Mesenchymal stem cell (in vitro differentiated cells and primary cell): Measurements from ENCODE around the gene INSIG1.

Source experiments
- DNase-seq: peaks from one replicate; pipeline ENCODE4 v3.0.0-alpha.2; 2013
- H2AFZ ChIP-seq: one replicate; pipeline ENCODE4 v1.6.1; 2013; ENCODE audit warnings: low read depth, mild to moderate bottlenecking, control low read depth, inconsistent platforms, low read length, moderate library complexity
- H2AK5ac ChIP-seq: 2 replicates; pipeline ENCODE4 v1.6.1; 2013; ENCODE audit warnings: low read length, moderate library complexity, mild to moderate bottlenecking, inconsistent platforms; ENCODE audit not compliant: severe bottlenecking
- H2BK120ac ChIP-seq: one replicate; pipeline ENCODE4 v1.6.1; 2013; ENCODE audit warnings: low read depth, mild to moderate bottlenecking, inconsistent platforms, low read length, moderate library complexity
- H2BK12ac ChIP-seq, 2 experiments: one replicate each; pipeline ENCODE4 v1.6.1; 2013; ENCODE audit warnings: inconsistent platforms in 2 of 2, low read length in 2 of 2, mild to moderate bottlenecking in 2 of 2, moderate library complexity in 2 of 2, control low read depth in 1 of 2
- H2BK15ac ChIP-seq: one replicate; pipeline ENCODE4 v1.6.1; 2013; ENCODE audit warnings: mild to moderate bottlenecking, low read depth, inconsistent platforms; ENCODE audit not compliant: poor library complexity, severe bottlenecking
- H2BK5ac ChIP-seq: 2 replicates; pipeline ENCODE4 v1.6.1; 2013; ENCODE audit warnings: low read depth, mild to moderate bottlenecking, low read length, control low read depth, inconsistent platforms; ENCODE audit not compliant: poor library complexity, severe bottlenecking
- H3K14ac ChIP-seq, 2 experiments: one replicate each; pipeline ENCODE4 v1.6.1; 2013; ENCODE audit warnings: inconsistent platforms in 2 of 2, low read length in 2 of 2, control low read depth in 1 of 2, mild to moderate bottlenecking in 1 of 2, moderate library complexity in 1 of 2
- H3K18ac ChIP-seq, 2 experiments: one replicate each; pipeline ENCODE4 v1.6.1; 2013; ENCODE audit warnings: inconsistent platforms in 2 of 2, low read length in 2 of 2, control low read depth in 1 of 2, low read depth in 1 of 2, mild to moderate bottlenecking in 1 of 2
- H3K23ac ChIP-seq, 2 experiments: one replicate each; pipeline ENCODE4 v1.6.1; 2013; ENCODE audit warnings: inconsistent platforms in 2 of 2, low read length in 2 of 2, mild to moderate bottlenecking in 2 of 2, moderate library complexity in 2 of 2, control low read depth in 1 of 2
- H3K27ac ChIP-seq: 2 replicates; pipeline ENCODE4 v1.5.1; 2013; ENCODE audit warnings: mild to moderate bottlenecking, moderate library complexity, low read length, control low read depth, inconsistent platforms; ENCODE audit not compliant: poor library complexity, severe bottlenecking
- H3K27me3 ChIP-seq, 2 experiments: 2 replicates each; pipeline versions ENCODE4 v1.6.1 to v1.7.0; 2013; ENCODE audit warnings: low read length in 2 of 2, mild to moderate bottlenecking in 2 of 2, moderate library complexity in 2 of 2, control low read depth in 1 of 2, inconsistent platforms in 1 of 2; ENCODE audit not compliant: control insufficient read depth in 1 of 2, insufficient read depth in 1 of 2
- H3K36me3 ChIP-seq, 2 experiments: 2 replicates each; pipeline versions ENCODE4 v1.6.1 to v1.7.0; 2013; ENCODE audit warnings: low read length in 2 of 2, control low read depth in 1 of 2, inconsistent platforms in 1 of 2, low read depth in 1 of 2, mild to moderate bottlenecking in 1 of 2; ENCODE audit not compliant: insufficient read depth in 2 of 2, control insufficient read depth in 1 of 2
- H3K4ac ChIP-seq, 2 experiments: one replicate each; pipeline ENCODE4 v1.6.1; 2013; ENCODE audit warnings: inconsistent platforms in 2 of 2, low read length in 2 of 2, mild to moderate bottlenecking in 2 of 2, moderate library complexity in 2 of 2, control low read depth in 1 of 2, low read depth in 1 of 2
- H3K4me1 ChIP-seq: 2 replicates; pipeline ENCODE4 v1.6.1; 2013; ENCODE audit warnings: low read depth, low read length, control low read depth; ENCODE audit not compliant: control insufficient read depth, insufficient read depth
- H3K4me2 ChIP-seq: 2 replicates; pipeline ENCODE4 v1.6.1; 2013; ENCODE audit warnings: low read length, mild to moderate bottlenecking, inconsistent platforms; ENCODE audit not compliant: poor library complexity, severe bottlenecking
- H3K4me3 ChIP-seq, 2 experiments: 2 replicates each; pipeline versions ENCODE4 v1.5.1 to v1.7.0; 2013; ENCODE audit warnings: low read length in 2 of 2, mild to moderate bottlenecking in 2 of 2, control low read depth in 1 of 2, low read depth in 1 of 2; ENCODE audit not compliant: insufficient read depth in 1 of 2
- H3K79me1 ChIP-seq: replicated peaks from 2 replicates; pipeline ENCODE4 v1.6.1; 2013; ENCODE audit warnings: mild to moderate bottlenecking, control low read depth, low read length, inconsistent platforms; ENCODE audit not compliant: poor library complexity, severe bottlenecking
- H3K9ac ChIP-seq: 2 replicates; pipeline ENCODE4 v1.7.0; 2013; ENCODE audit warnings: mild to moderate bottlenecking, low read length, moderate library complexity
- H3K9me3 ChIP-seq: 2 replicates; pipeline ENCODE4 v1.7.0; 2013; ENCODE audit warnings: mild to moderate bottlenecking, low read length; ENCODE audit not compliant: control insufficient read depth
- H4K8ac ChIP-seq: one replicate; pipeline ENCODE4 v1.6.1; 2013; ENCODE audit warnings: inconsistent platforms, mild to moderate bottlenecking, low read length, moderate library complexity
- H4K91ac ChIP-seq: one replicate; pipeline ENCODE4 v1.6.1; 2013; ENCODE audit warnings: mild to moderate bottlenecking, low read length, inconsistent platforms
- WGBS: methylation state at CpG from one replicate; pipeline ENCODE4 v1.1.7; 2013; ENCODE audit warnings: mixed read lengths; 5-methylcytosine and 5-hydroxymethylcytosine counted together

INSIG1 gene

DNA sequence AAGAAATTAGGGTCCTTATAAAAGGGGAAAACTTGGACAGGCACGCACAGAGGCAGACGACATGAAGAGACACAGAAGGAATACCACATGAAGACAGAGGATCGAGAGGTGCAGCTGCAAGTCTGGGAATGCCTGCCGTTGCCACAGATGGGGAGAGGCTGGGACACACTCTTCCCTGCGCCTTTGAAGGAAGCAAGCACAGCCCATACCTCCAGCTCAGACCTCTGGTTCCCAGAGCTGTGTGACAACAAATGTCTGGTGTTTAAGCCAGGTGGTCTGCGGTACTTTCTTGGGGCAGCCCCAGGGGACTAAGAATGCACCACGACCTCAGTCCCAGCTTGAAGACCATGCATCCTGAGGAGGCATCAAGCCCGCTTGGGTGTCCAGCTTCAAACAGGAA, 18.3 kb downstream of the INSIG1 start:
- H3K4me3 ChIP-seq = no peak overlapping the region
- H3K27me3 ChIP-seq = no peaks in the 10 kb centered on the region
- H4K91ac ChIP-seq = no peak overlapping the region
- no peak overlapping the region for H3K4ac ChIP-seq
- H2BK120ac ChIP-seq = no peak overlapping the region
- no peaks in the 10 kb centered on the region for H3K79me1 ChIP-seq
- no peak overlapping the region for H3K23ac ChIP-seq
- no peak overlapping the region for H2BK5ac ChIP-seq
- WGBS = 89% methylated on average over 8 of the region's 8 CpGs
- no peak overlapping the region for H4K8ac ChIP-seq
- H2BK15ac ChIP-seq = no peak overlapping the region
- no peak for DNase-seq
- H3K4me1 ChIP-seq = no peaks in the 10 kb centered on the region
- H3K9ac ChIP-seq = no peak overlapping the region
- H2AK5ac ChIP-seq = no peak overlapping the region
- H3K14ac ChIP-seq = no peak overlapping the region
- H3K27ac ChIP-seq = no peak overlapping the region
- no peaks in the 10 kb centered on the region for H3K9me3 ChIP-seq
- no peak overlapping the region for H2BK12ac ChIP-seq
- peaks cover 0 to 5% of the 10 kb centered on the region in 2 experiments for H3K36me3 ChIP-seq
- H3K4me2 ChIP-seq = no peak overlapping the region
- H3K18ac ChIP-seq = no peak overlapping the region
- H2AFZ ChIP-seq = no peak overlapping the region

DNA sequence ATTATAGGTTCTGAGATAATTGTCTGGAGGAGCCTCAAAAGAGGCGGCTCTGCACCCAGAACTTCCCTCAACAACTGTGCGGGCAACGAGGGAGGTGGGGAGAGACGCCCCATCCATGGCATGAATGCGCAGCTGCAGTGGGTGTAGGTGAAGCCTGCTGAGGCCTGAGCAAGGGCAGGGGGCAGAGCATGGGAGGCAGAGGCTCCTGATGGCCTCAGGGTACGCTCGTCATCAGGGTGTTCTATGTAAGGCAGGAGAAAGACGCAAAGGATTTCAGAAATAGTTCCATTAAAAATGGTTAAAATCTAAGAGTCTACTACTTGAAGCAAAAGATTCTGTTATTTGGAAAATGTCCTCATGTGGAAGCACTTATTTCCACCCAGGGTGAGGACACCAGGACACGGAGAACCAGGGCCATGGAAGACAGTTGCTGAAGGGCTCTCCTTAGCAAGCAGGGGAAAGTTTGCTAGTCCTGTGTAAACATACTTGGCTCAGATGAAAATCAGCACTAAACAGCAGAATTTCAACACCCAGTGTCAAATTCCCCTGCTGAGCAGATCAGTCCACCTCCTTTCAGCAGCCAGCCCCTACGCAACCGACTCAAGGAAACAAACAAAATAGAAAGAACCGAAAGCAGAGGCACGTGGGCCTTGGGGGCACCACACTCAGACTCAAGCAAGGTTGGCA, 18.9 kb downstream of the INSIG1 start:
- Histone ChIP-seq H2BK120ac (no peak overlapping the region), H3K4ac (no peak overlapping the region), H2AFZ (no peak overlapping the region), H2BK12ac (no peak overlapping the region), H3K18ac (no peak overlapping the region), H3K27me3 (no peaks in the 10 kb centered on the region), H4K8ac (no peak overlapping the region), H2AK5ac (no peak overlapping the region), H3K4me2 (no peak overlapping the region), H3K4me3 (no peak overlapping the region), H3K79me1 (no peaks in the 10 kb centered on the region), H3K23ac (no peak overlapping the region), H2BK5ac (no peak overlapping the region), H3K36me3 (peaks cover 0 to under 1% of the 10 kb centered on the region in 2 experiments), H3K9me3 (no peaks in the 10 kb centered on the region), H3K4me1 (no peaks in the 10 kb centered on the region), H3K27ac (no peak overlapping the region), H3K9ac (no peak overlapping the region), H4K91ac (no peak overlapping the region), H2BK15ac (no peak overlapping the region), H3K14ac (no peak overlapping the region)
- WGBS = 84% methylated on average over 12 of the region's 13 CpGs
- DNase-seq = no peak

DNA sequence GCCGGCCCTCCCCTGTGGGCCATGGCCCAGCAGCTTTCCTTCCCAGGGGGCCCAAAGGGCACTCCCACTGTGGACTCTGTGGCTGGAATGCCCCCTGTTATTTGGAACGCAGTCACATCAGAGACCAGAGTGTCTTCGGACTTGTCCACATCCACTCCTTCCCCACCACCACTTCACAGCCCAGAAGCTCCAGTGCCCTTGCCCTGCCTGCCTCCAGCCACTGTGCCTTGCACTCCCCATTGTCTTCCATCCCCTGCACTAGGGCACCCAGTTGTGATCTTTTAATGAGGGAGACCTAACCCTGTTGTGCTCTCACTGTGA, 19.4 kb downstream of the INSIG1 start:
- Histone ChIP-seq H4K91ac (no peak overlapping the region), H2BK120ac (no peak overlapping the region), H3K23ac (no peak overlapping the region), H3K4ac (no peak overlapping the region), H3K14ac (no peak overlapping the region), H2AK5ac (no peak overlapping the region), H3K27ac (no peak overlapping the region), H3K4me3 (no peak overlapping the region), H3K79me1 (no peaks in the 10 kb centered on the region), H3K9ac (no peak overlapping the region), H2AFZ (no peak overlapping the region), H3K4me1 (no peaks in the 10 kb centered on the region), H3K4me2 (no peak overlapping the region), H2BK12ac (no peak overlapping the region), H4K8ac (no peak overlapping the region), H2BK15ac (no peak overlapping the region), H3K27me3 (no peaks in the 10 kb centered on the region), H3K9me3 (no peaks in the 10 kb centered on the region), H2BK5ac (no peak overlapping the region), H3K18ac (no peak overlapping the region), H3K36me3 (no peaks in the 10 kb centered on the region)
- 91% methylated on average over 3 of the region's 3 CpGs for WGBS
- DNase-seq = no peak

DNA sequence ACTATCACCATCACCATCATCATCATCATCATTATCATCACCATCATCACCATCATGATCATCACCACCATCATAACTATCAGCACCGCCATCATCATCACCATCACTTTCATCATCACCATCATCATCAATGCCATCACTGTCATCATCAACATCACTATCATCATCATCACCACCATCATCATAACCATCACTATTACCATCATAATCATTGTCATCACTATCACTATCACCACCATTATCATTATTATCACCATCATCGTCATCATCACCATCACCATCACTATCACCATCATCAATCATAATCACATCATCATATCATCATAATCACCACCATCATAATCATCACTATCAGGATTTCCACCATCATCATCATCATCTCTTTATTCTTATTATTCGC, 20.6 kb downstream of the INSIG1 start:
- Histone ChIP-seq H2BK5ac (no peak overlapping the region), H2AK5ac (no peak overlapping the region), H3K23ac (no peak overlapping the region), H3K4ac (no peak overlapping the region), H3K36me3 (no peaks in the 10 kb centered on the region), H2BK15ac (no peak overlapping the region), H2BK120ac (no peak overlapping the region), H2BK12ac (no peak overlapping the region), H3K27ac (no peak overlapping the region), H3K14ac (no peak overlapping the region), H3K9ac (no peak overlapping the region), H4K91ac (no peak overlapping the region), H3K18ac (no peak overlapping the region), H3K79me1 (no peaks in the 10 kb centered on the region), H3K27me3 (no peaks in the 10 kb centered on the region), H4K8ac (no peak overlapping the region), H3K9me3 (peaks cover 4% of the 10 kb centered on the region), H3K4me2 (no peak overlapping the region), H2AFZ (no peak overlapping the region), H3K4me3 (no peak overlapping the region), H3K4me1 (peaks cover 2% of the 10 kb centered on the region)
- WGBS = 94% methylated on average over 3 of the region's 3 CpGs
- no peak for DNase-seq
